Endothelial cell of umbilical vein (primary cell): ENCODE results near the gene ARHGAP28. TPM values are rescaled to one million over a fixed set of nuclear protein-coding genes. Genes with fewer than 3 reads are reported as not detected.

Experiments
- BruUV-seq: library from RNA; stranded (reverse); fragments of 400-500 nt; replicated peaks from 2 replicates; lab custom pipeline; 2021; lab: Mats Ljungman, UMichigan
- CTCF ChIA-PET: fragments of 300-600, 350-600 bp; sonication (Branson Sonifier 250); formaldehyde crosslinking; loops from one replicate; lab custom pipeline; 2021; ENCODE audit warnings: antibody characterized with exemption, inconsistent platforms; lab: Charles Lee
- POLR2A ChIA-PET: fragments of 300-600, 350-600 bp; sonication (Branson Sonifier 250); formaldehyde crosslinking; loops from one replicate; lab custom pipeline; 2021; ENCODE audit warnings: antibody characterized with exemption, inconsistent platforms; lab: Charles Lee
- DNase-seq: peaks from one replicate; pipeline ENCODE4 v3.0.0-alpha.2; 2011; ENCODE audit warnings: low read depth, low spot score
- FAIRE-seq: peaks from 2 replicates; lab custom pipeline; 2011; peaks lifted over from hg19 to GRCh38; lab: Jason Lieb, UNC
- H2AFZ ChIP-seq: 2 replicates; pipeline ENCODE4 v1.6.0; 2012; ENCODE audit warnings: low read depth, low read length, control low read depth, inconsistent platforms
- H3K27ac ChIP-seq: 2 replicates; pipeline ENCODE4 v1.5.1; 2011; ENCODE audit warnings: low read depth, mild to moderate bottlenecking, control low read depth, low read length, moderate library complexity; ENCODE audit not compliant: insufficient read depth
- H3K27me3 ChIP-seq, 2 experiments: 2 replicates each; pipeline versions ENCODE4 v1.6.0 to v1.6.1; 2011; ENCODE audit warnings: low read length in 2 of 2, mixed read lengths in 1 of 2; ENCODE audit not compliant: control insufficient read depth in 2 of 2, insufficient read depth in 2 of 2
- H3K36me3 ChIP-seq, 2 experiments: 2 replicates in 1 of 2; 3 replicates in 1 of 2; pipeline ENCODE4 v1.5.1; 2011; ENCODE audit warnings: low read length in 2 of 2, mild to moderate bottlenecking in 1 of 2, moderate library complexity in 1 of 2; ENCODE audit not compliant: control insufficient read depth in 2 of 2, insufficient read depth in 2 of 2; ENCODE audit errors: extremely low read depth in 1 of 2
- H3K4me1 ChIP-seq: 3 replicates; pipeline ENCODE4 v1.5.1; 2011; ENCODE audit warnings: mild to moderate bottlenecking, low read length; ENCODE audit not compliant: control insufficient read depth, insufficient read depth; ENCODE audit errors: extremely low read depth
- H3K4me2 ChIP-seq: 2 replicates; pipeline ENCODE4 v1.6.1; 2011; ENCODE audit warnings: low read length, control low read depth, mixed read lengths; ENCODE audit not compliant: insufficient read depth
- H3K4me3 ChIP-seq, 3 experiments: fragments of 200-600 bp in 1 of 3; sonication (generic), shearing (Covaris generic) in 1 of 3; replicated peaks in 1 of 3; 2 replicates each; pipeline ENCODE4 v1.5.1; 2011 to 2016; ENCODE audit warnings: control low read depth in 3 of 3, low read length in 3 of 3, mild to moderate bottlenecking in 2 of 3, inconsistent platforms in 1 of 3, low read depth in 1 of 3, moderate library complexity in 1 of 3; ENCODE audit not compliant: insufficient read depth in 1 of 3
- H3K79me2 ChIP-seq: 2 replicates; pipeline ENCODE4 v1.6.0; 2012; ENCODE audit warnings: low read length, inconsistent platforms; ENCODE audit not compliant: control insufficient read depth, insufficient read depth
- H3K9ac ChIP-seq: replicated peaks from 2 replicates; pipeline ENCODE3; 2011; ENCODE audit warnings: low read length, control low read depth; ENCODE audit not compliant: insufficient read depth; ENCODE audit errors: extremely low read depth
- H3K9me1 ChIP-seq: replicated peaks from 3 replicates; pipeline ENCODE4 v1.6.0; 2011; ENCODE audit warnings: mild to moderate bottlenecking, low read length; ENCODE audit not compliant: control insufficient read depth, insufficient read depth; ENCODE audit errors: extremely low read depth
- H3K9me3 ChIP-seq: replicated peaks from 2 replicates; pipeline ENCODE4 v1.5.1; 2012; ENCODE audit warnings: low read length, inconsistent platforms; ENCODE audit not compliant: control insufficient read depth, insufficient read depth
- H4K20me1 ChIP-seq: replicated peaks from 2 replicates; pipeline ENCODE3; 2011; ENCODE audit warnings: mild to moderate bottlenecking, low read length; ENCODE audit not compliant: control insufficient read depth, insufficient read depth; ENCODE audit errors: extremely low read depth
- EZH2 ChIP-seq: IDR thresholded peaks from 2 replicates; pipeline ENCODE4 v1.6.1; 2012; ENCODE audit warnings: borderline replicate concordance, low read depth, mild to moderate bottlenecking, moderate library complexity, low read length, inconsistent platforms; ENCODE audit not compliant: severe bottlenecking
- FOS ChIP-seq: IDR thresholded peaks from 2 replicates; pipeline ENCODE4 v1.6.1; 2011; ENCODE audit warnings: mild to moderate bottlenecking, low read length, moderate library complexity, borderline replicate concordance; ENCODE audit not compliant: insufficient read depth
- GATA2 ChIP-seq: IDR thresholded peaks from 2 replicates; pipeline ENCODE4 v1.7.0; 2011; ENCODE audit warnings: low read depth, mild to moderate bottlenecking, moderate library complexity, mixed read lengths, low read length; ENCODE audit not compliant: insufficient read length, insufficient read depth
- JUN ChIP-seq: IDR thresholded peaks from 2 replicates; pipeline ENCODE4 v1.6.1; 2011; ENCODE audit warnings: borderline replicate concordance, low read depth; ENCODE audit not compliant: insufficient read length, insufficient read depth
- MYC ChIP-seq: IDR thresholded peaks from one replicate; pipeline ENCODE4 v1.6.1; 2011; ENCODE audit warnings: mild to moderate bottlenecking, low read depth, low read length
- POLR2A ChIP-seq: IDR thresholded peaks from 2 replicates; pipeline ENCODE4 v1.6.1; 2012; ENCODE audit warnings: low read depth, mild to moderate bottlenecking, control low read depth, low read length
- POLR2AphosphoS5 ChIP-seq: IDR thresholded peaks from 2 replicates; pipeline ENCODE4 v1.6.1; 2012; ENCODE audit warnings: low read depth, mild to moderate bottlenecking, control low read depth, low read length, moderate library complexity; ENCODE audit not compliant: insufficient read depth
- dilution Hi-C: fragments of 300-500 bp; cut with MboI; formaldehyde crosslinking; loops from one replicate; pipeline ENCODE4 v1.15.0; 2019; ENCODE audit warnings: low sequenced_read_pairs; ENCODE audit not compliant: extremely low pct_ligation_motif_present
- intact Hi-C: fragments of 100-400 bp; cut with micrococcal nuclease; formaldehyde crosslinking; loops from one replicate; pipeline ENCODE4 v1.10.0; 2022
- polyA plus RNA-seq, 4 experiments: library from polyadenylated mRNA; depleted of rRNA in 3 of 4; stranded (reverse) in 3 of 4; unstranded in 1 of 4; fragments of >200 nt; gene quantifications; 2 replicates each; pipeline versions ENCODE4 v1.2.1 to v1.2.3, GENCODE V29; 2011 to 2012; ENCODE audit warnings: missing spikeins in 1 of 4
- total RNA-seq: library from RNA; stranded (reverse); gene quantifications from 2 replicates; pipeline ENCODE4 v1.2.3, GENCODE V29; 2021
- TF ChIP-seq, protein P1 (sequence below), 2 donors: IDR thresholded peaks; 1 replicate in 1 of 2; 2 replicates in 1 of 2; pipeline ENCODE4 v1.5.1; 2011; ENCODE audit warnings: low read length in 2 of 2, mild to moderate bottlenecking in 2 of 2, moderate library complexity in 2 of 2, control low read depth in 1 of 2, inconsistent platforms in 1 of 2, low read depth in 1 of 2; ENCODE audit not compliant: insufficient read depth in 1 of 2; ENCODE audit errors: extremely low read depth in 1 of 2
- TF ChIP-seq, protein P2 (sequence below): IDR thresholded peaks from 2 replicates; pipeline ENCODE4 v1.6.1; 2011; ENCODE audit not compliant: insufficient read depth, insufficient read length

Gene ARHGAP28
- total and polyA plus RNA-seq, 2 donors (not counting 3 experiments of a cell fraction or from before 2014, with no cell fraction given) = 3.8 to 23.4 TPM

DNA sequence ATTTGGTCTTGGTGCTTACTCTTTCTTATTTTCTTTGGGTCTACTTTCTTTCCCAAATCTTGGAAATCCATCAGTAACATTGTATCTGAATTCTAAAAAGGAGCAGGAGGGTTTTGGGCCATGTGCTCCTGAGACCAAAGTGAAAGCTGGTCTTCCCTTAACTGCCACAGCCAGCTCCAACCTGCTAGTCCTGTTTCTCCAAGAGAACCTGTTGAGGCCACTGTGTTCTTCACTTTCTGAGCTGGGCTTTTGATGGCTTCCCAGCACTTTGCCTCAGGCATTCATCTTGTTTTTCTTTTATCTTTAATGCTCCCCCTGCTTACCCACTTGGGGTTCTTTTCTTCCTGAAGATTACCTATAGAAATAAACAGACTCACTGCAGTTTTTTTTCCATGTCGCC lies 53.3 kb downstream of the ARHGAP28 start:
- Histone ChIP-seq H3K36me3 (no peaks in the 10 kb centered on the region), H3K9ac (no peak overlapping the region), H3K4me3 (no peak overlapping the region), H3K4me2 (no peak overlapping the region), H3K4me1 (peaks cover 14% of the 10 kb centered on the region), H4K20me1 (no peaks in the 10 kb centered on the region), H3K9me1 (no peaks in the 10 kb centered on the region), H3K79me2 (no peaks in the 10 kb centered on the region), H3K27me3 (no peaks in the 10 kb centered on the region), H3K27ac (no peak overlapping the region), H2AFZ (no peak overlapping the region), H3K9me3 (no peaks in the 10 kb centered on the region)
- intact Hi-C loops = loop anchor here (1.0 kb wide), 1 partner anchor 42 kb away; no protein-coding TSS in a partner anchor
- BruUV-seq = no TSS peak
- TF ChIP-seq, protein P1, sequence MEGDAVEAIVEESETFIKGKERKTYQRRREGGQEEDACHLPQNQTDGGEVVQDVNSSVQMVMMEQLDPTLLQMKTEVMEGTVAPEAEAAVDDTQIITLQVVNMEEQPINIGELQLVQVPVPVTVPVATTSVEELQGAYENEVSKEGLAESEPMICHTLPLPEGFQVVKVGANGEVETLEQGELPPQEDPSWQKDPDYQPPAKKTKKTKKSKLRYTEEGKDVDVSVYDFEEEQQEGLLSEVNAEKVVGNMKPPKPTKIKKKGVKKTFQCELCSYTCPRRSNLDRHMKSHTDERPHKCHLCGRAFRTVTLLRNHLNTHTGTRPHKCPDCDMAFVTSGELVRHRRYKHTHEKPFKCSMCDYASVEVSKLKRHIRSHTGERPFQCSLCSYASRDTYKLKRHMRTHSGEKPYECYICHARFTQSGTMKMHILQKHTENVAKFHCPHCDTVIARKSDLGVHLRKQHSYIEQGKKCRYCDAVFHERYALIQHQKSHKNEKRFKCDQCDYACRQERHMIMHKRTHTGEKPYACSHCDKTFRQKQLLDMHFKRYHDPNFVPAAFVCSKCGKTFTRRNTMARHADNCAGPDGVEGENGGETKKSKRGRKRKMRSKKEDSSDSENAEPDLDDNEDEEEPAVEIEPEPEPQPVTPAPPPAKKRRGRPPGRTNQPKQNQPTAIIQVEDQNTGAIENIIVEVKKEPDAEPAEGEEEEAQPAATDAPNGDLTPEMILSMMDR (IDR thresholded peaks at IDR 0.05; ENCODE audit: extremely low read depth in 1 of 2, insufficient read depth in 1 of 2, low read depth in 1 of 2, low read length in 2 of 2) = no peak
- TF ChIP-seq MYC = no peak
- TF ChIP-seq JUN = no peak
- no peak for TF ChIP-seq GATA2
- TF ChIP-seq, protein P2, sequence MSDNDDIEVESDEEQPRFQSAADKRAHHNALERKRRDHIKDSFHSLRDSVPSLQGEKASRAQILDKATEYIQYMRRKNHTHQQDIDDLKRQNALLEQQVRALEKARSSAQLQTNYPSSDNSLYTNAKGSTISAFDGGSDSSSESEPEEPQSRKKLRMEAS = no peak
- no peak for TF ChIP-seq POLR2AphosphoS5
- TF ChIP-seq EZH2 = no peak
- TF ChIP-seq POLR2A = no peak
- no peak for TF ChIP-seq FOS
- DNase-seq (no peak), FAIRE-seq (no peak)
- dilution Hi-C loops = no loop called here
- ChIA-PET CTCF (no interaction called here), POLR2A (no interaction called here)
